Measurements from ENCODE around the gene VPS18. TPM values are rescaled to one million over a fixed set of nuclear protein-coding genes. Genes with fewer than 3 reads are reported as not detected.

VPS18 gene
- total RNA-seq, 1 donor from 2014 or later = 36.7 TPM

DNA sequence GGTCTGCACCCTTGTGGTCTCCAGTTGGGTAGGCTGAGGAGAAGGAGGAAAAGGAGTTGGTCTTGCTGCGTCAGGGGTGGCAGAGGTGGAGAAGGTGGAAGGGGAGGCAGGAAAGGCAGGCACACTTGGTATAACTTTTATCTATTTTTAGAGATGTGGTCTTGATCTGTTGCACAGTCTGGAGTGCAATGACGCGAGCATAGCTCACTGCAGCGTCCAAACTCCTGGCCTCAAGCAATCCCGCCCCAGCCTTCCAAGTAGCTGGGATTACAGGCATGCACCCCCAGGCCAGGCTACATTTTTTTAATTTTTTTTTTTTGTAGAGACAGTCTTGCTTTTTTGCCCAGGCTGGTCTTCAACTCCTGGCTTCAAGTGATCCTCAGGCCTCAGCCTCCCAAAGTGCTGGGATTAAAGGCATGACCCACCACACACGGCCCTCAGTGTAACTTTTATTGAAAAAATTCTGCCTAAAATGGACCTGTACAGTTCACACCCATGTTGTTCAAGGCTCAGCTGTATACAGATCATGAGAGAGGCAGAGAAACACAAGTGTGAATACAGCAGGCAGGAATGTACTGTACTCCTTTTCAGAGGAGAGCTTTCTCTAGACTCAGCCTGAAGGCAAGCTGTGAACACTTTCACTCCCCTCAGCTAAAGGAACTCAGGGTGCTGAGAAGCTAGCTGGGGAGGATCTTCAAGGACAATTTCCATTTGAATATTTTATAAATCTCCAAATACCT, 18.1 kb upstream of the VPS18 start:
- no peak for DNase-seq (ENCODE audit: extremely low spot score, unreplicated experiment)
- Mint-ChIP-seq H3K4me1 (ENCODE audit: unreplicated experiment) (peaks cover 11% of the 10 kb centered on the region), H3K9me3 (ENCODE audit: unreplicated experiment) (no peaks in the 10 kb centered on the region), H3K27ac (ENCODE audit: unreplicated experiment) (no peak overlapping the region), H3K4me3 (ENCODE audit: unreplicated experiment) (no peak overlapping the region), H3K27me3 (ENCODE audit: unreplicated experiment) (peaks cover 3% of the 10 kb centered on the region), H3K36me3 (ENCODE audit: unreplicated experiment) (no peaks in the 10 kb centered on the region)
- TF ChIP-seq CTCF (IDR thresholded peaks at IDR 0.05) = no peak

DNA sequence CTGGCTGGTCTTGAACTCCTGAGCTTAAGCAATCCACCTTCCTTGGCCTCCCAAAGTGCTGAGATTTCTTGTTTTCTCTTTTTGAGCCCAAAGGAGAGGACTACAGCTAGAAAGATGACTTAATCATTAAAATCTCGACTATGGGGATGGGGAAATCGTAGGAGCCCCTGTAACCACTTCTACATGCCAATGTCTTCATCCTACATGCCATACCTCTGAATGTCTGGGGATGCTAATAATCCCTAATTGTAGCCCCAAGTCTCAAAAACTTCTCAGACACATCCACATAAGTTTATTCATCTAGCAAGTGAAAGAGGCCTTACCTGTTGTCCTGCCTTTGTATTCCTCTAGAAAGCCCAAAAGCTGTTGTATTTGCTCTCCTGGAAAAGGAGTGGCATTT, 16.6 kb upstream of the VPS18 start:
- no peak for DNase-seq (ENCODE audit: extremely low spot score, unreplicated experiment)
- H3K36me3 Mint-ChIP-seq (ENCODE audit: unreplicated experiment) = no peaks in the 10 kb centered on the region
- H3K9me3 Mint-ChIP-seq (ENCODE audit: unreplicated experiment) = no peaks in the 10 kb centered on the region
- no peak overlapping the region for H3K4me3 Mint-ChIP-seq (ENCODE audit: unreplicated experiment)
- peaks cover 11% of the 10 kb centered on the region for H3K4me1 Mint-ChIP-seq (ENCODE audit: unreplicated experiment)
- TF ChIP-seq CTCF (IDR thresholded peaks at IDR 0.05) = no peak
- H3K27ac Mint-ChIP-seq (ENCODE audit: unreplicated experiment) = no peak overlapping the region
- no peaks in the 10 kb centered on the region for H3K27me3 Mint-ChIP-seq (ENCODE audit: unreplicated experiment)

DNA sequence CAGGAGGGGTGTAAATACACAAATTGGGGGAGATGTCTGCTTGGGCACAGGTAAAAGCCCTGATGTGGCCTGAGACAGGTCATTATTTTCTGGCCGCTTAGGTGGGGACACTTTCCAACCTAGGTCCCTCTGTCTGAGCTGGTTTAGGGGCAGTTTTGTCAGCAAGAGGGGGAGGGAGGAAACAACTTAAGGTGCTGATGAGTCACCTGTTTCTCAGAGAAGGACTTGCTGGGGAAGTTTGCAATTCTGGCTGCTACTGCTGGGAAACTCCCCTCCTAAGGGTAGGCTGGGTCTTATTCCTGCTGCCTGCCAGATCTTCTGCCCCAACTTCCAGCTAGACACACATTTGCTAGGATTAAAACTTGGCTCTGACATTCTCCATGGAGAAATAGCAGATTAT, 15.5 kb upstream of the VPS18 start:
- no peak for DNase-seq (ENCODE audit: extremely low spot score, unreplicated experiment)
- H3K27me3 Mint-ChIP-seq (ENCODE audit: unreplicated experiment) = no peaks in the 10 kb centered on the region
- no peaks in the 10 kb centered on the region for H3K9me3 Mint-ChIP-seq (ENCODE audit: unreplicated experiment)
- H3K4me1 Mint-ChIP-seq (ENCODE audit: unreplicated experiment) = peaks cover 5% of the 10 kb centered on the region
- no peak overlapping the region for H3K27ac Mint-ChIP-seq (ENCODE audit: unreplicated experiment)
- H3K36me3 Mint-ChIP-seq (ENCODE audit: unreplicated experiment) = no peaks in the 10 kb centered on the region
- no peak for TF ChIP-seq CTCF (IDR thresholded peaks at IDR 0.05)
- H3K4me3 Mint-ChIP-seq (ENCODE audit: unreplicated experiment) = no peak overlapping the region

- no peak overlapping the region for H3K4me3 Mint-ChIP-seq (ENCODE audit: unreplicated experiment)
- no peak overlapping the region for H3K27ac Mint-ChIP-seq (ENCODE audit: unreplicated experiment)
- peaks cover under 1% of the 10 kb centered on the region for H3K4me1 Mint-ChIP-seq (ENCODE audit: unreplicated experiment)
- DNase-seq (ENCODE audit: extremely low spot score, unreplicated experiment) = no peak
- H3K36me3 Mint-ChIP-seq (ENCODE audit: unreplicated experiment) = no peaks in the 10 kb centered on the region
- no peaks in the 10 kb centered on the region for H3K27me3 Mint-ChIP-seq (ENCODE audit: unreplicated experiment)
- no peak for TF ChIP-seq CTCF (IDR thresholded peaks at IDR 0.05)
- no peaks in the 10 kb centered on the region for H3K9me3 Mint-ChIP-seq (ENCODE audit: unreplicated experiment)
Observed at GRCh38 chr15:40879609-40880008, 14.6 kb upstream of the VPS18 start.

GRCh38 chr15:40881351-40881750, 12.9 kb upstream of the VPS18 start:
- DNase-seq (ENCODE audit: extremely low spot score, unreplicated experiment) = no peak
- peaks cover 2% of the 10 kb centered on the region for H3K4me1 Mint-ChIP-seq (ENCODE audit: unreplicated experiment)
- no peaks in the 10 kb centered on the region for H3K9me3 Mint-ChIP-seq (ENCODE audit: unreplicated experiment)
- no peak for TF ChIP-seq CTCF (IDR thresholded peaks at IDR 0.05)
- no peaks in the 10 kb centered on the region for H3K36me3 Mint-ChIP-seq (ENCODE audit: unreplicated experiment)
- H3K27me3 Mint-ChIP-seq (ENCODE audit: unreplicated experiment) = no peaks in the 10 kb centered on the region
- H3K27ac Mint-ChIP-seq (ENCODE audit: unreplicated experiment) = no peak overlapping the region
- H3K4me3 Mint-ChIP-seq (ENCODE audit: unreplicated experiment) = no peak overlapping the region

All from osteocyte (in vitro differentiated cells).